Esophagus muscularis mucosa (tissue), 4 donors: ENCODE measurements around the gene KCNK2. TPM values are rescaled to one million over a fixed set of nuclear protein-coding genes. Genes with fewer than 3 reads are reported as not detected.

ENCODE experiments used
- DNase-seq: peaks from one replicate; pipeline ENCODE4 v3.0.0-alpha.2; 2017; ENCODE audit errors: extremely low spot score
- H3K27ac ChIP-seq, 4 donors: fragments of 200-600 bp; sonication (generic); replicated peaks in 1 of 4; 1 replicate in 3 of 4; 2 replicates in 1 of 4; pipeline ENCODE4 v1.5.1; 2016 to 2019; ENCODE audit warnings: mild to moderate bottlenecking in 1 of 4
- H3K27me3 ChIP-seq, 4 donors: fragments of 200-600 bp; sonication (generic); one replicate each; pipeline versions ENCODE4 v1.5.1 to v1.6.0; 2016 to 2019
- H3K36me3 ChIP-seq, 4 donors: fragments of 200-600 bp; sonication (generic); one replicate each; pipeline ENCODE4 v1.5.1; 2016 to 2019
- H3K4me1 ChIP-seq, 4 donors: fragments of 200-600 bp; sonication (generic); one replicate each; pipeline ENCODE4 v1.5.1; 2016 to 2019
- H3K4me3 ChIP-seq, 4 donors: fragments of 200-600 bp; sonication (generic); 1 replicate in 2 of 4; 2 replicates in 2 of 4; pipeline ENCODE4 v1.5.1; 2016 to 2019; ENCODE audit warnings: mild to moderate bottlenecking in 4 of 4, moderate library complexity in 1 of 4
- H3K9me3 ChIP-seq, 4 donors: fragments of 200-600 bp; sonication (generic); 1 replicate in 3 of 4; 2 replicates in 1 of 4; pipeline ENCODE4 v1.5.1; 2016 to 2019
- EP300 ChIP-seq: sonication (generic); formaldehyde crosslinking; IDR thresholded peaks from one replicate; pipeline ENCODE4 v1.6.1; 2017; ENCODE audit warnings: antibody characterized with exemption
- POLR2A ChIP-seq: fragments of 450-650 bp; IDR thresholded peaks from one replicate; pipeline ENCODE4 v1.6.1; 2017; ENCODE audit warnings: antibody characterized with exemption, moderate library complexity, mild to moderate bottlenecking, low read depth
- POLR2AphosphoS5 ChIP-seq, 2 donors: sonication (generic); formaldehyde crosslinking; IDR thresholded peaks; one replicate each; pipeline ENCODE4 v1.6.1; 2017; ENCODE audit warnings: antibody characterized with exemption in 2 of 2
- WGBS: methylation state at CpG from one replicate; pipeline ENCODE4 v1.1.5; 2018; 5-methylcytosine and 5-hydroxymethylcytosine counted together
- intact Hi-C: fragments of 100-400 bp; cut with DNase I; formaldehyde crosslinking; loops from one replicate; pipeline ENCODE4 v1.15.1; 2023
- total RNA-seq, 4 donors: library from RNA; depleted of rRNA; stranded (reverse); fragments of >200 nt; gene quantifications; one replicate each; pipeline versions ENCODE4 v1.1.0 to v1.2.1, GENCODE V29; 2016
- TF ChIP-seq, protein P1 (sequence below), 3 experiments: fragments of 200-600 bp in 2 of 3; fragments of 450-650 bp in 1 of 3; sonication (generic) in 2 of 3; IDR thresholded peaks; one replicate each; pipeline ENCODE4 v1.5.1; 2017 to 2019; ENCODE audit warnings: antibody characterized with exemption in 3 of 3, mild to moderate bottlenecking in 2 of 3, moderate library complexity in 1 of 3

The KCNK2 gene
- total RNA-seq, 4 donors from 2014 or later = 0.57 to 3.3 (median 2.8) TPM

DNA sequence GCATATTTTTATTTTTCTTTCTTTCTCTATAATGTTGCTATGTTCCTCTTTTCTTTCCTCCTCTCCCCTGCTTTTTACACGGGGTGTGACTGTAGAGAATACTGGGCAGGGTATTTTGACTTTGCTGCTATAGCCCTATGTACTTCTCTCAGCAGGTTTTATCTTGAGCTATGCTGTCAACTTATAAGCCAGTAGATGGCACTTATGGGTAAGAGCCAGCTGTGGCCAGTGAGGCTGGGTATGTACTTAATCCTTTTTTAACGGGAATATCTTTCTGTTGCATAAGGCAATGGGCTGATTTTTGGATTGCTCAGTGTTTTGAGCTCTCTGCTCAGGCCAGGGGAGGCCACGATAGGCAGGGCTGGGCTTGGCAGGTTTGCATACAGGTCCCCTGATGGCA is 99.0 kb downstream of the KCNK2 start:
- 87% methylated on average over 3 of the region's 3 CpGs for WGBS

DNA sequence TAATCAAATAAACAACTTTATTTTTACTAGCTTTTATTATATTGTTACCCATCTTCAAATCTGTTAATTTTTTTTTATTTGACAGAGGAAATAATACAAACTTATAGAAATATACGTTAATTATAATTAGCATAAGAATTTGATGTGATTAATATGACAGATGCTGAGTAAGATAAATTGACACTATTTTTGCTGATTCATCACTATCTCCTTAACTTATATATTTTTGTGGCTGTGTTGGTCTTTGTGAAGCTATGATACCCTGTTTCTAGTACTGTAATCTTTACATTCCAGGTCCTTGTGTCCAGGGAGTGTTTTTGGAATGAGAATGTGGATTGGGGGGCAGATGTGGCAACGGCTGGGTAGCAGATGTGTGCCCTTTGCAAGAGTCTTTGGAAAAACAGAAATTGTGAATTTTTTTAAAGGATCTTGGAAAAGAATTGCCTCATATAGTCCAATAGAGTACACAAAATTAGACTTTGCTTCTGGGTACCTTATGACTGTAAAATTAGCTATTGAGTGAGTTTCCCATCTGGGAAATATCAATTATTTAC is 102.6 kb downstream of the KCNK2 start:
- Histone ChIP-seq H3K27ac (no peak overlapping the region), H3K4me1 (no peaks in the 10 kb centered on the region), H3K27me3 (peaks cover 0 to 5% (median 0%) of the 10 kb centered on the region in 4 donors), H3K36me3 (no peaks in the 10 kb centered on the region), H3K9me3 (peaks cover 0 to 20% (median 16%) of the 10 kb centered on the region in 4 donors), H3K4me3 (no peak overlapping the region)
- WGBS = 80% methylated on average over 2 of the region's 2 CpGs
- intact Hi-C loops = no loop called here
- TF ChIP-seq, protein P1, sequence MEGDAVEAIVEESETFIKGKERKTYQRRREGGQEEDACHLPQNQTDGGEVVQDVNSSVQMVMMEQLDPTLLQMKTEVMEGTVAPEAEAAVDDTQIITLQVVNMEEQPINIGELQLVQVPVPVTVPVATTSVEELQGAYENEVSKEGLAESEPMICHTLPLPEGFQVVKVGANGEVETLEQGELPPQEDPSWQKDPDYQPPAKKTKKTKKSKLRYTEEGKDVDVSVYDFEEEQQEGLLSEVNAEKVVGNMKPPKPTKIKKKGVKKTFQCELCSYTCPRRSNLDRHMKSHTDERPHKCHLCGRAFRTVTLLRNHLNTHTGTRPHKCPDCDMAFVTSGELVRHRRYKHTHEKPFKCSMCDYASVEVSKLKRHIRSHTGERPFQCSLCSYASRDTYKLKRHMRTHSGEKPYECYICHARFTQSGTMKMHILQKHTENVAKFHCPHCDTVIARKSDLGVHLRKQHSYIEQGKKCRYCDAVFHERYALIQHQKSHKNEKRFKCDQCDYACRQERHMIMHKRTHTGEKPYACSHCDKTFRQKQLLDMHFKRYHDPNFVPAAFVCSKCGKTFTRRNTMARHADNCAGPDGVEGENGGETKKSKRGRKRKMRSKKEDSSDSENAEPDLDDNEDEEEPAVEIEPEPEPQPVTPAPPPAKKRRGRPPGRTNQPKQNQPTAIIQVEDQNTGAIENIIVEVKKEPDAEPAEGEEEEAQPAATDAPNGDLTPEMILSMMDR (IDR thresholded peaks at IDR 0.05) = no peak
- no peak for TF ChIP-seq POLR2AphosphoS5 (IDR thresholded peaks at IDR 0.05)
- DNase-seq = no peak

More for the DNA sequence above, 99.0 kb downstream of the KCNK2 start:
- intact Hi-C loops = no loop called here
- no peaks in the 10 kb centered on the region for H3K36me3 ChIP-seq
- TF ChIP-seq POLR2A = no peak
- no peak for TF ChIP-seq POLR2AphosphoS5 (IDR thresholded peaks at IDR 0.05)
- TF ChIP-seq, protein P1 (IDR thresholded peaks at IDR 0.05) = no peak
- TF ChIP-seq EP300 = no peak
- H3K27me3 ChIP-seq = peaks cover 0 to 5% (median 0%) of the 10 kb centered on the region in 4 donors
- no peak overlapping the region for H3K27ac ChIP-seq
- DNase-seq = no peak
- no peak overlapping the region for H3K4me3 ChIP-seq
- H3K9me3 ChIP-seq = peaks cover 0 to 24% (median 16%) of the 10 kb centered on the region in 4 donors
- H3K4me1 ChIP-seq = no peaks in the 10 kb centered on the region

DNA sequence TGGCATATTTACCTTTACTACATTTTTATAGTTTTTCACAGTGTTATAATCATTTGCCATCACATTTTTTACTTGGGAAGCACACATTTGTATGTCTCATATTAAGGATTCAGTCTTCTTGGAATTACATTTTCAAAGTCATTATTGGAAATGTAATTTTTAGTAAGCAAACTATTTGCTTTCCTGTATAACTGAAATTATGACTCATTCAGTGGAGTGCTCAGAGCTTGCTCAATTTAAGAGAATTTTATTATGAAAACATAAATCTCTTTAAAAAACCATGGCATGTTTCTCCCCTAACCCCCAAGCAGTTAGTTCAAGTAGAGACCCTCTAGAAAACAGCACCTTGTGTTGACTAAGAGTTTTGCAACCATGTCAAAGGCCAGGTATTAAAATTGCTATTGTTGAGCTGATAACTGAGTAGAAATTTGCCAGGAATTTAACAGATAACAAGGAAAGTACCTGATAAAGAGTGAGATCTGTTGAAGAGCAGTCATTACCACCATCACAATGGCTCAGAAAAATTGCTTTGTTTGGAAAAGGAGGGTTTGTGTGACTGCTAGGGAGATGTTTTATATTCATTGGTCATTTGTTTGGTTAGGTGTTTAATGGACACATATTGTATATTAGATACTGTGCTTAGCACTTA is 105.9 kb downstream of the KCNK2 start:
- intact Hi-C loops = no loop called here

DNA sequence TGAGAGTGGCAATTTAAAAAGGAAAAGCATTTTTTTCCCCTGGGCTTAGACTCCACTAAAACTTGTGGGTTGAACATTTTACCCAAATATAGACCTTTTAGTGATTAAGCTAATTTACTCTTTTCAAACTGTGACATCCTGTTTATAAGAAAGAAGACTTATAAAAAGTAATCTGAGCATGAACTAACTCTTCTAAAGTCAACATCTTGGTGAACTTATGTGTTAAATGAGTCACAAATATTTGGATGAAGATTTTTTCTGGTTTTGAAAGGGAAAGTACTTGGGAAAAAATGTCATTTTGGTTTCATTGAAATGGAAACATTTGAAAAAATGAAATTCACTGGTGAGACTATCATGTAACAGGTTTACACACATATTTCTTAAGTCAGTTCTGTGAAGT is 109.8 kb downstream of the KCNK2 start:
- no peaks in the 10 kb centered on the region for H3K9me3 ChIP-seq
- H3K4me1 ChIP-seq = no peaks in the 10 kb centered on the region
- no peaks in the 10 kb centered on the region for H3K36me3 ChIP-seq
- DNase-seq = no peak
- TF ChIP-seq, protein P1 (IDR thresholded peaks at IDR 0.05) = no peak
- TF ChIP-seq POLR2AphosphoS5 (IDR thresholded peaks at IDR 0.05) = no peak
- TF ChIP-seq POLR2A = no peak
- no peak for TF ChIP-seq EP300
- intact Hi-C loops = no loop called here
- H3K27ac ChIP-seq = no peak overlapping the region
- no peak overlapping the region for H3K4me3 ChIP-seq
- H3K27me3 ChIP-seq = no peaks in the 10 kb centered on the region

More for the DNA sequence above, 105.9 kb downstream of the KCNK2 start:
- Histone ChIP-seq H3K9me3 (peaks cover 0 to 5% (median 0%) of the 10 kb centered on the region in 4 donors), H3K4me1 (no peaks in the 10 kb centered on the region), H3K36me3 (no peaks in the 10 kb centered on the region), H3K4me3 (no peak overlapping the region), H3K27me3 (no peaks in the 10 kb centered on the region), H3K27ac (no peak overlapping the region)
- no peak for DNase-seq
- TF ChIP-seq EP300 = no peak
- no peak for TF ChIP-seq POLR2AphosphoS5 (IDR thresholded peaks at IDR 0.05)
- TF ChIP-seq POLR2A = no peak
- TF ChIP-seq, protein P1 (IDR thresholded peaks at IDR 0.05) = no peak
